GM12878 (cell line): ENCODE measurements around the gene ZNF18. TPM values are rescaled to one million over a fixed set of nuclear protein-coding genes. Genes with fewer than 3 reads are reported as not detected.

Experiments
- BCL11A ChIP-seq: IDR thresholded peaks from 2 replicates; pipeline ENCODE4 v1.6.1; 2011; ENCODE audit warnings: low read depth, low read length
- CREM ChIP-seq: IDR thresholded peaks from 2 replicates; pipeline ENCODE4 v1.6.1; 2014; ENCODE audit warnings: antibody characterized with exemption, low read depth
- HCFC1 ChIP-seq: fragments of 150-350 bp; IDR thresholded peaks from 2 replicates; pipeline ENCODE4 v1.6.1; 2014; ENCODE audit warnings: low read length
- PAX8 ChIP-seq: fragments of 450-650 bp; IDR thresholded peaks from 2 replicates; pipeline ENCODE4 v1.6.1; 2017; ENCODE audit warnings: mild to moderate bottlenecking, moderate library complexity
- POLR2AphosphoS2 ChIP-seq: IDR thresholded peaks from 2 replicates; pipeline ENCODE4 v1.6.1; 2011; ENCODE audit warnings: low read depth, mild to moderate bottlenecking, low read length, improper control_type of control experiment, moderate library complexity
- SMAD1 ChIP-seq: fragments of 450-650 bp; IDR thresholded peaks from 2 replicates; pipeline ENCODE4 v1.6.1; 2018; ENCODE audit warnings: mild to moderate bottlenecking, low read depth; ENCODE audit not compliant: partially characterized antibody
- SMAD5 ChIP-seq: IDR thresholded peaks from 2 replicates; pipeline ENCODE4 v1.6.1; 2016; ENCODE audit warnings: antibody characterized with exemption, low read depth
- SREBF1 ChIP-seq: IDR thresholded peaks from 2 replicates; pipeline ENCODE4 v1.6.1; 2012; ENCODE audit warnings: mild to moderate bottlenecking, low read length
- TCF12 ChIP-seq: IDR thresholded peaks from 2 replicates; pipeline ENCODE4 v1.6.1; 2011; ENCODE audit warnings: low read depth, mild to moderate bottlenecking, low read length
- ZNF217 ChIP-seq: fragments of 450-650 bp; IDR thresholded peaks from 2 replicates; pipeline ENCODE4 v1.6.1; 2017; ENCODE audit warnings: antibody characterized with exemption, mild to moderate bottlenecking
- ZNF384 ChIP-seq: IDR thresholded peaks from 2 replicates; pipeline ENCODE4 v1.6.1; 2012; ENCODE audit warnings: low read depth, mild to moderate bottlenecking, low read length, improper control_type of control experiment, borderline replicate concordance
- ZNF622 ChIP-seq: fragments of 450-650 bp; IDR thresholded peaks from 2 replicates; pipeline ENCODE4 v1.6.1; 2017; ENCODE audit warnings: mild to moderate bottlenecking, inconsistent platforms
- ZZZ3 ChIP-seq: IDR thresholded peaks from 2 replicates; pipeline ENCODE4 v1.6.1; 2011; ENCODE audit warnings: low read depth; ENCODE audit not compliant: control insufficient read depth, insufficient read length
- polyA plus RNA-seq, 11 experiments: library from polyadenylated mRNA; depleted of rRNA in 4 of 11; unstranded in 6 of 11; stranded (reverse) in 5 of 11; fragments of >200 nt; fragmentation: Nextera tagmentation in 4 of 11; fragmentation: Illumina TruSeq in 1 of 11; extraction: Ambion mirVana in 4 of 11; extraction: Trizol in 1 of 11; gene quantifications; 1 replicate in 1 of 11; 2 replicates in 10 of 11; pipeline versions ENCODE4 v1.2.1 to v1.2.3, GENCODE V29; 2011 to 2016; ENCODE audit warnings: inconsistent platforms in 2 of 11, missing spikeins in 2 of 11, low read depth in 1 of 11
- total RNA-seq, 4 experiments: library from RNA; depleted of rRNA in 3 of 4; stranded (reverse); fragments of >200 nt in 3 of 4; fragmentation: Illumina TruSeq in 1 of 4; extraction: Trizol in 1 of 4; gene quantifications; 2 replicates each; pipeline versions ENCODE4 v1.2.1 to v1.2.3, GENCODE V29; 2013 to 2021
- TF ChIP-seq, protein P1 (sequence below): IDR thresholded peaks from 2 replicates; pipeline ENCODE4 v1.6.1; 2011; ENCODE audit warnings: borderline replicate concordance, low read depth, mild to moderate bottlenecking, moderate library complexity, mixed read lengths, low read length; ENCODE audit not compliant: insufficient read depth; ENCODE audit errors: extremely low read length
- TF ChIP-seq, protein P2 (sequence below): fragments of 450-650 bp; IDR thresholded peaks from 2 replicates; pipeline ENCODE4 v1.6.1; 2017; ENCODE audit warnings: mild to moderate bottlenecking, low read depth, inconsistent platforms; ENCODE audit not compliant: poor library complexity, severe bottlenecking
- TF ChIP-seq, protein P3 (sequence below): IDR thresholded peaks from 2 replicates; pipeline ENCODE4 v1.6.1; 2012; ENCODE audit warnings: mild to moderate bottlenecking, low read depth, low read length
- TF ChIP-seq, protein P4 (sequence below): IDR thresholded peaks from 2 replicates; pipeline ENCODE4 v1.6.1; 2012; ENCODE audit warnings: low read depth, low read length, improper control_type of control experiment
- TF ChIP-seq, protein P5 (sequence below): fragments of 450-650 bp; IDR thresholded peaks from 2 replicates; pipeline ENCODE4 v1.6.1; 2017; ENCODE audit warnings: low read depth, mild to moderate bottlenecking, moderate library complexity
- TF ChIP-seq, protein P6 (sequence below): IDR thresholded peaks from 2 replicates; pipeline ENCODE4 v1.6.1; 2011; ENCODE audit warnings: mild to moderate bottlenecking, low read depth, low read length, moderate library complexity; ENCODE audit not compliant: insufficient replicate concordance

Gene ZNF18
- total and polyA plus RNA-seq, 10 of the 15 experiments (the other 5 are each of a cell fraction or from before 2014, with no cell fraction given): 4.6 to 10.2 (median 9.1) TPM

DNA sequence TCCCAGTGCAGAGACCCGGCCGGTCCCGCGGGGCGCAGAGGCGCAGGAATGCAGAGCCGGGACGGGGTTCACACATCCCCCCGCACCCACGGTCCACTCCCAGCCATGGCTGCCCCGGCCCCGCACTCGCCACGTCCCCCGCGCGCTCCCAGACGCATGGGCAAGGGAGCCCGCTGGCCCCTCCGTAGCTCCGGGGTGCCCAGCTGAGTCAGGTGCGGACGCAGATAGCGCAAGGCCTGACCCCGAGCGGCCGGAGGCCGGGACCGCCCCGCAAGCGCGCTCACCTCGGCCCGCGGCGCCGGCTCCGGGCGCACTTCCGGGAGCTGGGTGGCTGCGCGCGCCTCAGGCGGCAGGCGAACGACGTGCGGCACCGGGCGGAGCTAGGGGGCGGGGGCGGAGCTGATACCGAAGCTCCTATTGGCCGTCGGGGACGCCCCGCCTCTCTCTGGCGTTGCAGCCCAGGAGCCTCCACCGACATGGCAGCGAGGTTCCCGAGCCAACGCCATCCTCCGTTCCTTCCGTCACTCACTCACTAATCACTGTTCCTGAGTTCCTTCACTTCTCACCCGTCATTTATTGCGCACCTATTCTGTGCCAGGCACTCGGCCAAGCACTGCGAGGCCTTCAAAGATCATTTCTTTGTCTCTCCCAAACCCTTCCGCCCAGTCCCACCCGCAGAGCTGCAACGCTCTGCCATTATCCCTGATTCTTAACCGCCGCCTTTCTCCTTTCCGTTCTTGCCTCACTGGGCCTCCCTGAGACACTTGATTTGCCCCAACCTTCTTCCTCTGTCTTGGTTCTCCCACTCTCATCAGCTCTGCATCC is at the start of gene ZNF18 (continued):
- TF ChIP-seq, protein P1, sequence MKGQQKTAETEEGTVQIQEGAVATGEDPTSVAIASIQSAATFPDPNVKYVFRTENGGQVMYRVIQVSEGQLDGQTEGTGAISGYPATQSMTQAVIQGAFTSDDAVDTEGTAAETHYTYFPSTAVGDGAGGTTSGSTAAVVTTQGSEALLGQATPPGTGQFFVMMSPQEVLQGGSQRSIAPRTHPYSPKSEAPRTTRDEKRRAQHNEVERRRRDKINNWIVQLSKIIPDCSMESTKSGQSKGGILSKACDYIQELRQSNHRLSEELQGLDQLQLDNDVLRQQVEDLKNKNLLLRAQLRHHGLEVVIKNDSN: no peak
- TF ChIP-seq ZZZ3: no peak
- no peak for TF ChIP-seq ZNF217
- TF ChIP-seq TCF12: peak; percentile 36; the same call in 1 of the 2 replicates
- no peak; the same call in 1 of the 2 replicates for TF ChIP-seq HCFC1
- peak; percentile 92 for TF ChIP-seq POLR2AphosphoS2
- TF ChIP-seq CREM: 0 out of 2 replicates have a peak, but pooled peaks have one; percentile 13
- TF ChIP-seq, protein P2, sequence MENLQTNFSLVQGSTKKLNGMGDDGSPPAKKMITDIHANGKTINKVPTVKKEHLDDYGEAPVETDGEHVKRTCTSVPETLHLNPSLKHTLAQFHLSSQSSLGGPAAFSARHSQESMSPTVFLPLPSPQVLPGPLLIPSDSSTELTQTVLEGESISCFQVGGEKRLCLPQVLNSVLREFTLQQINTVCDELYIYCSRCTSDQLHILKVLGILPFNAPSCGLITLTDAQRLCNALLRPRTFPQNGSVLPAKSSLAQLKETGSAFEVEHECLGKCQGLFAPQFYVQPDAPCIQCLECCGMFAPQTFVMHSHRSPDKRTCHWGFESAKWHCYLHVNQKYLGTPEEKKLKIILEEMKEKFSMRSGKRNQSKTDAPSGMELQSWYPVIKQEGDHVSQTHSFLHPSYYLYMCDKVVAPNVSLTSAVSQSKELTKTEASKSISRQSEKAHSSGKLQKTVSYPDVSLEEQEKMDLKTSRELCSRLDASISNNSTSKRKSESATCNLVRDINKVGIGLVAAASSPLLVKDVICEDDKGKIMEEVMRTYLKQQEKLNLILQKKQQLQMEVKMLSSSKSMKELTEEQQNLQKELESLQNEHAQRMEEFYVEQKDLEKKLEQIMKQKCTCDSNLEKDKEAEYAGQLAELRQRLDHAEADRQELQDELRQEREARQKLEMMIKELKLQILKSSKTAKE: no peak
- TF ChIP-seq SREBF1: no peak
- TF ChIP-seq, protein P3, sequence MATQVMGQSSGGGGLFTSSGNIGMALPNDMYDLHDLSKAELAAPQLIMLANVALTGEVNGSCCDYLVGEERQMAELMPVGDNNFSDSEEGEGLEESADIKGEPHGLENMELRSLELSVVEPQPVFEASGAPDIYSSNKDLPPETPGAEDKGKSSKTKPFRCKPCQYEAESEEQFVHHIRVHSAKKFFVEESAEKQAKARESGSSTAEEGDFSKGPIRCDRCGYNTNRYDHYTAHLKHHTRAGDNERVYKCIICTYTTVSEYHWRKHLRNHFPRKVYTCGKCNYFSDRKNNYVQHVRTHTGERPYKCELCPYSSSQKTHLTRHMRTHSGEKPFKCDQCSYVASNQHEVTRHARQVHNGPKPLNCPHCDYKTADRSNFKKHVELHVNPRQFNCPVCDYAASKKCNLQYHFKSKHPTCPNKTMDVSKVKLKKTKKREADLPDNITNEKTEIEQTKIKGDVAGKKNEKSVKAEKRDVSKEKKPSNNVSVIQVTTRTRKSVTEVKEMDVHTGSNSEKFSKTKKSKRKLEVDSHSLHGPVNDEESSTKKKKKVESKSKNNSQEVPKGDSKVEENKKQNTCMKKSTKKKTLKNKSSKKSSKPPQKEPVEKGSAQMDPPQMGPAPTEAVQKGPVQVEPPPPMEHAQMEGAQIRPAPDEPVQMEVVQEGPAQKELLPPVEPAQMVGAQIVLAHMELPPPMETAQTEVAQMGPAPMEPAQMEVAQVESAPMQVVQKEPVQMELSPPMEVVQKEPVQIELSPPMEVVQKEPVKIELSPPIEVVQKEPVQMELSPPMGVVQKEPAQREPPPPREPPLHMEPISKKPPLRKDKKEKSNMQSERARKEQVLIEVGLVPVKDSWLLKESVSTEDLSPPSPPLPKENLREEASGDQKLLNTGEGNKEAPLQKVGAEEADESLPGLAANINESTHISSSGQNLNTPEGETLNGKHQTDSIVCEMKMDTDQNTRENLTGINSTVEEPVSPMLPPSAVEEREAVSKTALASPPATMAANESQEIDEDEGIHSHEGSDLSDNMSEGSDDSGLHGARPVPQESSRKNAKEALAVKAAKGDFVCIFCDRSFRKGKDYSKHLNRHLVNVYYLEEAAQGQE: no peak
- TF ChIP-seq, protein P4, sequence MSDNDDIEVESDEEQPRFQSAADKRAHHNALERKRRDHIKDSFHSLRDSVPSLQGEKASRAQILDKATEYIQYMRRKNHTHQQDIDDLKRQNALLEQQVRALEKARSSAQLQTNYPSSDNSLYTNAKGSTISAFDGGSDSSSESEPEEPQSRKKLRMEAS: no peak; the same call in 1 of the 2 replicates
- no peak for TF ChIP-seq ZNF384
- TF ChIP-seq, protein P5, sequence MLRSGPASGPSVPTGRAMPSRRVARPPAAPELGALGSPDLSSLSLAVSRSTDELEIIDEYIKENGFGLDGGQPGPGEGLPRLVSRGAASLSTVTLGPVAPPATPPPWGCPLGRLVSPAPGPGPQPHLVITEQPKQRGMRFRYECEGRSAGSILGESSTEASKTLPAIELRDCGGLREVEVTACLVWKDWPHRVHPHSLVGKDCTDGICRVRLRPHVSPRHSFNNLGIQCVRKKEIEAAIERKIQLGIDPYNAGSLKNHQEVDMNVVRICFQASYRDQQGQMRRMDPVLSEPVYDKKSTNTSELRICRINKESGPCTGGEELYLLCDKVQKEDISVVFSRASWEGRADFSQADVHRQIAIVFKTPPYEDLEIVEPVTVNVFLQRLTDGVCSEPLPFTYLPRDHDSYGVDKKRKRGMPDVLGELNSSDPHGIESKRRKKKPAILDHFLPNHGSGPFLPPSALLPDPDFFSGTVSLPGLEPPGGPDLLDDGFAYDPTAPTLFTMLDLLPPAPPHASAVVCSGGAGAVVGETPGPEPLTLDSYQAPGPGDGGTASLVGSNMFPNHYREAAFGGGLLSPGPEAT: no peak
- TF ChIP-seq SMAD5: peak; percentile 93
- no peak for TF ChIP-seq ZNF622
- TF ChIP-seq SMAD1: no peak
- TF ChIP-seq PAX8: no peak
- no peak for TF ChIP-seq BCL11A
- TF ChIP-seq, protein P6, sequence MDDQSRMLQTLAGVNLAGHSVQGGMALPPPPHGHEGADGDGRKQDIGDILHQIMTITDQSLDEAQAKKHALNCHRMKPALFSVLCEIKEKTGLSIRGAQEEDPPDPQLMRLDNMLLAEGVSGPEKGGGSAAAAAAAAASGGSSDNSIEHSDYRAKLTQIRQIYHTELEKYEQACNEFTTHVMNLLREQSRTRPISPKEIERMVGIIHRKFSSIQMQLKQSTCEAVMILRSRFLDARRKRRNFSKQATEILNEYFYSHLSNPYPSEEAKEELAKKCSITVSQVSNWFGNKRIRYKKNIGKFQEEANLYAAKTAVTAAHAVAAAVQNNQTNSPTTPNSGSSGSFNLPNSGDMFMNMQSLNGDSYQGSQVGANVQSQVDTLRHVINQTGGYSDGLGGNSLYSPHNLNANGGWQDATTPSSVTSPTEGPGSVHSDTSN: no peak
